ENCODE results near the gene BMP5.

BMP5 gene

DNA sequence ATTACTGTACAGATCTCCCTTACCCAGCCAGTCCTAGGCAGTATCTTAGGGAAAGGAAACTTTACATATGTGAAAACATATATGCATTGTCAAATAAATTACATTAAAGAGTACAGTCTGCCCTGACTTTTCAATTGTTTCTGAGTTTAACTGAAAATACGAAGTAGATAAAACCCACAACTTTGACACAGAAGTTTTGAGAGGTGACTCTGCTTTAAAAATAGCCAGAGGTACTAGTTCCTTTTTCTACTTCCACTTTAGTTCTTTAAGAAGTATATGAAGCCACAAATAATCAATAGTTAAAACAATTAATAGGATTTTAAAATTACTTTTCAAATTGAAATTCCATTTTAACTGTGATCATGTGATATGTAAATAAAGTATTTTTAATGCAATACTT, 62.9 kb downstream of the BMP5 start:
- no peak for DNase-seq (ENCODE audit: low read depth in 2 of 2)

DNA sequence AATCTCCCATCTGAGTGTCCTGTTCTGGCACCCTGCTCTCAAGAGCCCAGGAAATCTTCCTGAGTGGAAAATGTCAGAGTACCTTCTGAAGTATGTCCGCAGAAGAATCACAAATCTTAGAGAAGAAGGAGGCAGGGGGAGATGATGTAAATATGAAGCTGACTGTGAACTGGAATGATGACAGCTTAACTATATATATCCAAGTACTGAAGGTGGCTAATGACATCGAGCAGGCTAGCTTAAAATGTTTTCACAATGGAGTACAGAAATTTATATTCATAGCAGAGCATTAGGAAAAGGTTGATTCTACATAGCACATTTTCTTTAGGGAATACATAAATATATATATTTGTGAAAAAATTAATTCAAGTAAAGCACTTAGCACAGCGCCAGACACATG, 64.3 kb downstream of the BMP5 start:
- no peak for DNase-seq (ENCODE audit: low read depth in 2 of 2)

- no peak for DNase-seq (ENCODE audit: low read depth in 2 of 2)
Observed at GRCh38 chr6:55802259-55802658, 73.1 kb downstream of the BMP5 start.

GRCh38 chr6:55798571-55798970, 76.8 kb downstream of the BMP5 start:
- no peak for DNase-seq (ENCODE audit: low read depth in 2 of 2)

DNA sequence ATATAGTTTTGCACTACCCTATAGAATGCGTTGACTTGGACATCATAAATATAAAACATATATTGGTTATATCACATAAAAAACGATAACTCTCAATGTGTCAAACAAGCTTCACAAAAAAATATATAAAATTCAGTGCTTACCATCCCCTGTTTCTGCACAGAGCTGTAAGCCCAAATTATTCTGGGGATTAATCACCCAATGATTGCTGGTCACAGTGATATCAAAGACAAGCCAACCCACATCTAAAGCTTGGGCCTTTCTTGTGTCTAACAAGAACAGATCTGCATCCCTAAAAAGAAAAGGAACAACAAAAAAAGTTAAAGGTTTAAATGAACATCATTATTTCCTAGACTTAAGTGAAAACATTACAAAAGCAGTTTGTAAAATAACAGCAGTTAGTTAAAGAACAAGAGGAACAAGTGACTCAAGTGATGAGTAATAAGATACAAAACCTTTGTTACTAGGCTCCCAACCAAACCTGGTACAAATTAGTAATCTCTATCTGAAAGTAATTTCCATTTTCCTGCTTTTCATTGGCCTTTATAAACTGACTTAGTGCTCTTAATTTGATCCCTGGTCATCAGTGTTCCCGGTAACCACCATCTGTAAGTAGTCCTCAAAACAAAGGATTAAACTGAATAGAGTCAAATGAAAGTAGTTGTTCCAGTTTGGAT, 81.1 kb downstream of the BMP5 start:
- DNase-seq (ENCODE audit: low read depth in 2 of 2), result no peak

GRCh38 chr6:55785273-55785672, 90.1 kb downstream of the BMP5 start:
- no peak for DNase-seq (ENCODE audit: low read depth in 2 of 2)

DNA sequence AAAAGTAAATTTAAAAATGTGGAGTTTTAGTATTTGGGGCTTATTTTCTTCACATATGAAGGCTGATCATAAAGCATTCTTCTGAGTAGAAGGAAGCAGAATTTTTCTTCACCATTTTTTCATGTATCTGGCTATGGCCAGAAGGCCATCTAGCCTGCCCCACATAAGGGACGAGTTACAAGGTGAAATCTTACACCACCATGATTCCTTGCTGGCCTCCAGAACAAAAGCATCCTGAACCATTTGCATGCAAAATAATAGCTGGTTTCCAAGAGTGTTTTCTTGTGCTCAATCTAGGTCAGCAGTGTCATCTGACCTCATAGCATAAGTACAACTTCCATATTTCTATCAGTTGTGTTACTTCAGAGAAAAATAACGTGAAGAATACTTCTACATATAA, 93.1 kb downstream of the BMP5 start:
- DNase-seq (ENCODE audit: low read depth in 2 of 2), result no peak

GRCh38 chr6:55778705-55779104, 96.7 kb downstream of the BMP5 start:
- DNase-seq (ENCODE audit: low read depth in 2 of 2), result no peak

DNA sequence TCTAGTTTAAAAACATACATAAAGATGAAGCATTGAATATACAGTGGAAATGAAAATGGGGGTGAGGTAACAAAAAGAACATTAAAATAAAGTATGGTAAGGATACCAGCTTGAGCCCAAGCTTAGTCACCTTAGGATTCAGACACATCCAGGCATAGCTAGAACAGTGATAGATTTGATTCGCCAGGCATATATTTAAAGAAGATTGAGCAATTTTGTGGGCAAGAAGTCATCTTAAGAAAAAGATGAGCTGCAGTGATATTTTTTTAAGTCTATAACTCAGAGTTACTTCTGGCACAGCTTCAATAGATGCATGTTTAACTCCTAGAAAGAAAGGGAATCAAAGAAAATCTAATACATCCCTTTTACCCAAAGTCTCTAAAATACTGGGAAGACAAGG, 97.9 kb downstream of the BMP5 start:
- DNase-seq (ENCODE audit: low read depth in 2 of 2), result no peak

- no peak for DNase-seq (ENCODE audit: low read depth in 2 of 2)
Observed at GRCh38 chr6:55776113-55776512, 99.3 kb downstream of the BMP5 start.

- DNase-seq (ENCODE audit: low read depth in 2 of 2), result no peak
Observed at GRCh38 chr6:55775029-55775318, 100.4 kb downstream of the BMP5 start.

DNA sequence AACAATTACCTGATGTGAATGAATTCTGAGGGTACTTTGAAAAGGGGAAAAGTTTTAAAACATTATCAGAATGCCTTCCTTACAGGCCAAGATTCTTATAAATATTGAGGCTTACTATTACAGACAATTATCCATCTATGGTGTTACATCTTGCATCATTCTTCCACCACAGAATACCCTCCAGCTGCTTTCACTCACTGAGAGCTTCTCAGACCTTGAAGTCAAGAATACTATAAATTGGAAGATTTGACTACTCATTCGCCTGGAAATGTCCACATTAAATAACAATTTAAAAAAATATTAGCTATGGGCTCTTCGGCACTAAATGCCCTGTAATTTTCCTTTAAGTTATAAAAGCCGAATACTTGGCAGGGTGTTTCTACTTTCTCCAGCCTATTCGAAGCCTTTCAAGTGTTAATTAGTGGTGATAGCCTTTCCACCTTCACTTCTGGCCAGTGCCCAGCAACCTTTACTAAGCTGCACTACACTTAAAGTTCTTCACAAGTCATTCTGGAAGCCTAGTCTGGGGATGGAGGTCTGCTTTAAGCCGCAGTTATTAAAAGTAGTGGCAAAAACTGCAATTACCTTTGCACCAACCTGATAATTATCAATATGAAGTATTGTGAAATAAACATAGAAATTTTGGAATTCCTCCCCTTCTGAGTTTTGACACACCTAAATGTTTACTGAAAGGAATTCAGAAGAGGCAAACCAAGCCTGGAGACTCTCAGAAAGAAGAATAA, 100.9 kb downstream of the BMP5 start:
- DNase-seq (ENCODE audit: low read depth in 2 of 2), result no peak

GRCh38 chr6:55773620-55774216, 101.7 kb downstream of the BMP5 start:
- DNase-seq (ENCODE audit: low read depth in 2 of 2), result no peak

DNA sequence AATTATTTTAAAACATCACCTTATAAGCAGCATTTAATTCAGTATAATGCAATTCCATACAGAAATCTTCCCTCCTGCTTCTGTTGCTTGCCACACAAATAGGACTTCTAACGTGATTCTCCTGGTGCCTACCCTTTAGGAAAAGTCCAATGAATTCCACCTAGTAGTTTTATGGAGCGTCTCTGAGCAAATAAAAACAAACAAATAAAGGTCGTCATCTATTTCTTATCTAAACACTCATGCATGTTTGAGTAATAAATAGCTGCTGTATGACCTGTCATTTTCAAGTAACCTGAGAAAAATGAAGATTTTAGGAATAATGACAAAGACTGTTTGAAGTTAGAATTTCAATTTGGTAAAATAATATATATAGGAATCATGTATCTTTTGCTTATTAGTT, 102.7 kb downstream of the BMP5 start:
- DNase-seq (ENCODE audit: low read depth in 2 of 2), result no peak

DNA sequence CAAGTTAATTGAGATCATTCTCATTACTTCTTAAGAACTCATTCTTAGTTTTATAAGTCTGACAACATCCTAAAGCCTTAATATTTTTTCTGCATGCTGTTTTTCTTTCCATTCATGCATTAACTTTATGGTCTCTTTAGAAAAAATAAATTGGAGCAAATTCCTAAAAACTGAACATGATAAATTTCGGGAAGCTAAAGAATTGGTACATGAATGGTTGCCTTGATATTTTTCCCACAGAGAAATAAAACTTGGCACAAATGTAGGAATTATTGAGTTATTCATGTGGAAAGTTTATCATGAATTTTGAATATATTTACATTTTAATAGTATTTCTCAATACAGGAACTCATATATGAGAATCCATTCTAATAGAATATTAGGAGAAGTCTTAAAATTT, 115.9 kb downstream of the BMP5 start:
- DNase-seq (ENCODE audit: low read depth in 2 of 2), result no peak

- no peak for DNase-seq (ENCODE audit: low read depth in 2 of 2)
Observed at GRCh38 chr6:55758156-55758937, 117.0 kb downstream of the BMP5 start.

GRCh38 chr6:55756531-55757031, 118.8 kb downstream of the BMP5 start:
- DNase-seq (ENCODE audit: low read depth in 2 of 2), result no peak

GRCh38 chr6:55748880-55749279, 126.5 kb downstream of the BMP5 start:
- no peak for DNase-seq (ENCODE audit: low read depth in 2 of 2)

DNA sequence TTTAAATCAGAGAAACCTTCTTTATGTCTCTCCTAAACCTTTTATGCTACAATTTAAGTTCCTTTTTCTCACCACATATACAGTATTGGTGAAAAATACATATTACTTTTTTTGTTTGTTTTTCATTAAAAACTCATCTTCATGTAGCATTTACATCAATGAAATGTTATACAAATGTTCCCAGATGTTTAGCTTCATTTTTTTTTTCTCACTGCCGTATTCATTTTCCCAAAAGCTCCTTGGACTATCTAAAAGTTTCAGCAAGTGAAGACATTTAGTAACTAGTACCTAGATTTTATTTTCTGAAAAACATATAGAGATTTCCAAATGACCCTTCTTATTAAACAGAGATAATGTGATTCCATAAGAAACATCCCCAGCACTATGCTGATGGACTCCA, 128.9 kb downstream of the BMP5 start:
- DNase-seq (ENCODE audit: low read depth in 2 of 2), result no peak

GRCh38 chr6:55734256-55734655, 141.1 kb downstream of the BMP5 start:
- DNase-seq (ENCODE audit: low read depth in 2 of 2), result no peak

DNA sequence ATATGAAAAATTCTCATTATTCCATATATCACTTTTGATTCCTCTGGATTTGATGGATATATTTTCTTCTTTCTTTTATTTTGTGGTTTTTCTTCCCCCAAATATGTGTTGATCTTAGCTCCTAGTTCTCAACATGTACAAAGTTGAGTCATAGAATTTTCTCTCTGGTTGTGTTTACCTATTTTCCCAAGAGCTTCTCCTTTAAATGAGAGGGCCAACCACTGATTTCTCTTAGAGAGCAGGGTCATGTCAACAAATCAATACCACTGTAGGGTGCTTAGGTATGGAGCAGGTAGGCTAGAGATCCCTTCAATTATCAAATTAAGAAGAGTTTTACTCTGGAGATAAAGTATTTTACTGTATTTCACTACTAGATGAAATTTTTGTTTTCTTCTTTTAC, 145.7 kb downstream of the BMP5 start:
- no peak for DNase-seq (ENCODE audit: low read depth in 2 of 2)

GRCh38 chr6:55726144-55726543, 149.2 kb downstream of the BMP5 start:
- DNase-seq (ENCODE audit: low read depth in 2 of 2), result no peak

DNA sequence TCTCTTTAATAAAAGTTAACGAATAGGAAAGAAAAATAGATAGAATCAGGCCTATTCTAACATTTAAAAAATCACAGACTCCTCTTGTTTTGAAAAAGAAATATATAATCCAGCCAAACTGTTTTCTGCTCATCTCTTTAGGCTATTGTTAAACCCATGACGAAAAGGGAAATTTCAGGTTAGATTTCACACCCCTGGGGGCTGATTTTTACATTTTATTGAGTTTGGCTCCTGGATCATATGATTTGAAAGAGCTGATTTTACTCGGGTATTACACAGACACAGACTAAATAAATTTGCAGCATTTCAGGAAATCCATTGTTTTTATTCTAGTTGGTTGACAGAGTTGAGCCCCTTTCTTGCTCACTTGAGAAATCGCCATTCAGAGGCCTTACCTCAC, 160.6 kb downstream of the BMP5 start:
- no peak for DNase-seq (ENCODE audit: low read depth in 2 of 2)
